HL-60 (cell line): ENCODE results near the gene HOXB1.

Source experiments
- CTCF ChIP-seq: IDR thresholded peaks from one replicate; pipeline ENCODE4 v1.5.1; 2011; ENCODE audit warnings: low read length, control low read depth, inconsistent platforms; ENCODE audit not compliant: insufficient read depth
- POLR2AphosphoS5 ChIP-seq: IDR thresholded peaks from 2 replicates; pipeline ENCODE4 v1.6.1; 2012; ENCODE audit warnings: low read depth

- TF ChIP-seq CTCF (no peak), POLR2AphosphoS5 (no peak)
Measured at GRCh38 chr17:48574505-48575065, 43.8 kb upstream of the HOXB1 start.
